Panc1 (cell line): ENCODE measurements around the gene CELF1. TPM values are rescaled to one million over a fixed set of nuclear protein-coding genes. Genes with fewer than 3 reads are reported as not detected.

ENCODE experiments used
- ATAC-seq: fragments of 200-7000 bp; cut with Tn5 transposase; 2 replicates; pipeline ENCODE4 v1.9.1; 2020; ENCODE audit warnings: mild to moderate bottlenecking, moderate library complexity
- BruUV-seq: library from RNA; stranded (reverse); fragments of 400-500 nt; replicated peaks from 2 replicates; lab custom pipeline; 2021; lab: Mats Ljungman, UMichigan
- CTCF ChIA-PET: fragments of 300-600 bp; sonication (Branson Sonifier 250); formaldehyde crosslinking; loops from one replicate; lab custom pipeline; 2022; ENCODE audit warnings: antibody characterized with exemption; lab: Charles Lee
- POLR2A ChIA-PET: fragments of 300-600 bp; sonication (Branson Sonifier 250); formaldehyde crosslinking; loops from one replicate; lab custom pipeline; 2022; ENCODE audit warnings: antibody characterized with exemption; lab: Charles Lee
- DNase-seq: peaks from one replicate; pipeline ENCODE4 v3.0.0-alpha.2; 2010; ENCODE audit warnings: low read depth, low spot score
- H3K27ac ChIP-seq: 2 replicates; pipeline ENCODE4 v1.5.1; 2011; ENCODE audit warnings: mild to moderate bottlenecking, low read length, inconsistent platforms
- H3K27me3 ChIP-seq: fragments of 200-500 bp; sonication (Bioruptor generic); 2 replicates; pipeline ENCODE4 v1.6.0; 2014; ENCODE audit warnings: low read length, inconsistent platforms; ENCODE audit not compliant: control insufficient read depth, insufficient read depth
- H3K36me3 ChIP-seq: fragments of 200-500 bp; sonication (Bioruptor generic); 2 replicates; pipeline ENCODE4 v1.5.1; 2014; ENCODE audit warnings: inconsistent platforms, mild to moderate bottlenecking, low read length, moderate library complexity; ENCODE audit not compliant: control insufficient read depth, insufficient read depth
- H3K4me1 ChIP-seq: 2 replicates; pipeline ENCODE4 v1.5.1; 2011; ENCODE audit warnings: inconsistent platforms, mild to moderate bottlenecking, low read length, moderate library complexity; ENCODE audit not compliant: control insufficient read depth, insufficient read depth
- H3K4me3 ChIP-seq, 2 experiments: 2 replicates each; pipeline ENCODE4 v1.5.1; 2011 to 2012; ENCODE audit warnings: low read depth in 2 of 2, low read length in 2 of 2, mild to moderate bottlenecking in 2 of 2, inconsistent platforms in 1 of 2, moderate library complexity in 1 of 2
- H3K9me3 ChIP-seq: fragments of 200-500 bp; sonication (Bioruptor generic); 2 replicates; pipeline ENCODE4 v1.5.1; 2014; ENCODE audit warnings: low read depth, mild to moderate bottlenecking, inconsistent platforms, low read length, moderate library complexity; ENCODE audit not compliant: control insufficient read depth, insufficient read depth
- CTCF ChIP-seq: fragments of 450-650 bp; IDR thresholded peaks from 2 replicates; pipeline ENCODE4 v1.5.1; 2017; ENCODE audit warnings: mild to moderate bottlenecking
- POLR2AphosphoS5 ChIP-seq: IDR thresholded peaks from 2 replicates; pipeline ENCODE4 v1.6.1; 2012; ENCODE audit warnings: mild to moderate bottlenecking, low read depth, low read length, moderate library complexity
- REST ChIP-seq, 2 experiments: IDR thresholded peaks; 2 replicates each; pipeline ENCODE4 v1.6.1; 2011 to 2012; ENCODE audit warnings: low read depth in 2 of 2, control low read depth in 1 of 2, low read length in 1 of 2, mild to moderate bottlenecking in 1 of 2, moderate library complexity in 1 of 2; ENCODE audit not compliant: insufficient read depth in 1 of 2
- SIN3A ChIP-seq: IDR thresholded peaks from 2 replicates; pipeline ENCODE4 v1.6.1; 2012; ENCODE audit warnings: low read depth, mild to moderate bottlenecking, low read length, moderate library complexity, borderline replicate concordance; ENCODE audit not compliant: insufficient read depth
- TCF7L2 ChIP-seq: IDR thresholded peaks from 2 replicates; pipeline ENCODE4 v1.6.1; 2011; ENCODE audit warnings: mild to moderate bottlenecking, low read depth, low read length, inconsistent platforms
- in situ Hi-C: cut with HindIII; loops from 2 replicates; pipeline ENCODE4 v1.10.0; 2016; ENCODE audit warnings: low sequenced_read_pairs, low pct_unique_long_range_greater_than_20kb
- intact Hi-C: fragments of 100-400 bp; cut with micrococcal nuclease; formaldehyde crosslinking; loops from one replicate; pipeline ENCODE4 v1.10.0; 2022; ENCODE audit not compliant: unreplicated experiment
- total RNA-seq: library from RNA; stranded (reverse); gene quantifications from one replicate; pipeline ENCODE4 v1.2.1, GENCODE V29; 2021; ENCODE audit not compliant: unreplicated experiment

CELF1 gene
- total RNA-seq, 1 experiment from 2014 or later: 160 TPM

GRCh38 chr11:47440054-47440476 is 112.9 kb downstream of the CELF1 start:
- ATAC-seq (no peak), DNase-seq (no peak)
- ChIA-PET CTCF (no interaction called here), POLR2A (interaction anchor here (0.6 kb wide), 1 partner anchor 455 kb away, joined by 5 read pairs; no protein-coding TSS in a partner anchor)
- H3K9me3 ChIP-seq: no peaks in the 10 kb centered on the region
- H3K27me3 ChIP-seq: no peaks in the 10 kb centered on the region
- intact Hi-C loops: no loop called here
- no TSS peak for BruUV-seq
- no peak overlapping the region for H3K4me3 ChIP-seq
- in situ Hi-C loops: no loop called here
- no peaks in the 10 kb centered on the region for H3K36me3 ChIP-seq
- H3K27ac ChIP-seq: no peak overlapping the region
- TF ChIP-seq CTCF (no peak), POLR2AphosphoS5 (no peak), SIN3A (no peak), REST (IDR thresholded peaks at IDR 0.05; ENCODE audit: insufficient read depth in 1 of 2, low read depth in 2 of 2, low read length in 1 of 2) (no peak), TCF7L2 (no peak)
- H3K4me1 ChIP-seq: no peaks in the 10 kb centered on the region

- Histone ChIP-seq H3K4me3 (no peak overlapping the region), H3K4me1 (no peaks in the 10 kb centered on the region), H3K9me3 (no peaks in the 10 kb centered on the region), H3K27ac (no peak overlapping the region), H3K36me3 (no peaks in the 10 kb centered on the region), H3K27me3 (no peaks in the 10 kb centered on the region)
- no peak for DNase-seq
- intact Hi-C loops: no loop called here
- POLR2A ChIA-PET: interaction anchor here (0.5 kb wide), 1 partner anchor 38 kb away, joined by 6 read pairs; no protein-coding TSS in a partner anchor
- in situ Hi-C loops: no loop called here
- TF ChIP-seq CTCF: no peak
- TF ChIP-seq POLR2AphosphoS5: no peak
- no peak for TF ChIP-seq SIN3A
- no peak for ATAC-seq
- BruUV-seq: no TSS peak
- CTCF ChIA-PET: no interaction called here
These were observed 114.2 kb downstream of the CELF1 start for GRCh38 chr11:47438721-47439120.
